K562 (cell line): ENCODE data around the gene TAS1R3.

ENCODE experiments used
- ATF4 ChIP-seq: fragments of 450-650 bp; formaldehyde crosslinking; IDR thresholded peaks from 2 replicates; pipeline ENCODE4 v1.4.0; 2022; ENCODE audit warnings: mild to moderate bottlenecking, moderate library complexity
- BCLAF1 ChIP-seq, 2 experiments: fragments of 450-650 bp in 1 of 2; IDR thresholded peaks; 2 replicates each; pipeline ENCODE4 v1.6.1; 2011 to 2017; ENCODE audit warnings: low read depth in 2 of 2, antibody characterized with exemption in 1 of 2, borderline replicate concordance in 1 of 2, low read length in 1 of 2, mild to moderate bottlenecking in 1 of 2, mixed read lengths in 1 of 2; ENCODE audit not compliant: control insufficient read depth in 1 of 2
- CEBPB ChIP-seq: fragments of 450-650 bp; IDR thresholded peaks from 2 replicates; pipeline ENCODE4 v1.6.1; 2016; ENCODE audit warnings: missing genetic modification characterization, missing compliant biosample characterization
- CREBBP ChIP-seq: IDR thresholded peaks from one replicate; pipeline ENCODE4 v1.6.1; 2012; ENCODE audit warnings: low read depth, mild to moderate bottlenecking, control low read depth, inconsistent platforms, low read length
- CTCF ChIP-seq, 3 experiments: IDR thresholded peaks in 2 of 3; conservative IDR thresholded peaks in 1 of 3; 2 replicates each; pipeline ENCODE4 v1.5.1; 2011 to 2012; ENCODE audit warnings: low read length in 3 of 3, mild to moderate bottlenecking in 3 of 3, control low read depth in 2 of 3, improper control_type of control experiment in 1 of 3, inconsistent platforms in 1 of 3, low read depth in 1 of 3, mixed read lengths in 1 of 3, moderate library complexity in 1 of 3; ENCODE audit not compliant: insufficient read depth in 2 of 3
- DPF2 ChIP-seq: fragments of 450-650 bp; IDR thresholded peaks from 2 replicates; pipeline ENCODE4 v1.6.1; 2016
- ELF2 ChIP-seq: fragments of 250-450 bp; sonication (Bioruptor Pico); IDR thresholded peaks from 2 replicates; pipeline ENCODE4 v1.5.0; 2021; ENCODE audit warnings: mild to moderate bottlenecking
- FOS ChIP-seq: IDR thresholded peaks from 3 replicates; pipeline ENCODE4 v1.6.1; 2011; ENCODE audit not compliant: insufficient read length; ENCODE audit errors: extremely low read depth
- MAFK ChIP-seq: IDR thresholded peaks from 2 replicates; pipeline ENCODE4 v1.6.1; 2011; ENCODE audit warnings: low read length, improper control_type of control experiment
- MBD1 ChIP-seq: fragments of 250-450 bp; sonication (Bioruptor Pico); IDR thresholded peaks from 2 replicates; pipeline ENCODE4 v1.8.0; 2022; ENCODE audit warnings: inconsistent platforms
- NFYB ChIP-seq: IDR thresholded peaks from 2 replicates; pipeline ENCODE4 v1.6.1; 2011; ENCODE audit warnings: mild to moderate bottlenecking, moderate library complexity; ENCODE audit not compliant: insufficient read length; ENCODE audit errors: extremely low read depth
- REST ChIP-seq, 2 experiments: fragments of 450-650 bp; formaldehyde crosslinking in 1 of 2; IDR thresholded peaks; 2 replicates each; pipeline versions ENCODE4 v1.4.0 to v1.6.1; 2014 to 2020; ENCODE audit warnings: mild to moderate bottlenecking in 2 of 2, borderline replicate concordance in 1 of 2, low read depth in 1 of 2
- ZNF263 ChIP-seq: sonication (generic); formaldehyde crosslinking; IDR thresholded peaks from 2 replicates; pipeline ENCODE4 v1.8.0; 2022; ENCODE audit warnings: mild to moderate bottlenecking, missing genetic modification reagents, borderline replicate concordance

GRCh38 chr1:1295154-1295923 is 35.7 kb upstream of the TAS1R3 start:
- no peak for TF ChIP-seq CEBPB (tag)
- no peak for TF ChIP-seq ATF4 (CRISPR knock-in tag)
- no peak for TF ChIP-seq NFYB
- no peak for TF ChIP-seq ZNF263 (CRISPR knock-in tag)
- no peak for TF ChIP-seq DPF2
- no peak for TF ChIP-seq CREBBP
- no peak for TF ChIP-seq ELF2 (CRISPR knock-in tag)
- no peak for TF ChIP-seq FOS
- TF ChIP-seq MAFK, result no peak
- no peak for TF ChIP-seq MBD1
- TF ChIP-seq REST (IDR thresholded peaks at IDR 0.05; ENCODE audit: borderline replicate concordance), result no peak
- TF ChIP-seq REST (CRISPR knock-in tag; IDR thresholded peaks at IDR 0.05; ENCODE audit: low read depth), result no peak
- no peak for TF ChIP-seq BCLAF1 (IDR thresholded peaks at IDR 0.05; ENCODE audit: borderline replicate concordance in 1 of 2, control insufficient read depth in 1 of 2, low read depth in 2 of 2, low read length in 1 of 2)
- no peak for TF ChIP-seq CTCF (IDR thresholded peaks at IDR 0.05 in 2 of 3, conservative IDR thresholded peaks at IDR 0.05 in 1 of 3; ENCODE audit: insufficient read depth in 2 of 3, low read depth in 1 of 3, low read length in 3 of 3)
